CD4-positive, alpha-beta T cell treated with Interleukin-6 at 100 ng/mL for 8 hours (primary cell): Measurements from ENCODE around the gene HLF.
"Not testable (repeated sequence)": the region's sequence is repeated elsewhere in the genome, so short reads cannot be mapped to it uniquely, and the experiment has no call there.

Experiments
- DNase-seq: peaks from one replicate; pipeline ENCODE4 v3.0.0-alpha.2; 2020; ENCODE audit warnings: mixed read lengths, low spot score

The HLF gene

GRCh38 chr17:55312852-55313251, 48.1 kb downstream of the HLF start:
- no peak for DNase-seq

- DNase-seq: no peak
Measured at GRCh38 chr17:55314061-55314783, 49.5 kb downstream of the HLF start.

- no peak for DNase-seq
Measured at GRCh38 chr17:55314784-55315491, 50.2 kb downstream of the HLF start.

- DNase-seq: no peak
Measured at GRCh38 chr17:55316499-55316898, 51.7 kb downstream of the HLF start.

- DNase-seq: no peak
Measured at GRCh38 chr17:55317284-55317683, 52.5 kb downstream of the HLF start.

- DNase-seq: no peak
Measured at GRCh38 chr17:55318081-55318480, 53.3 kb downstream of the HLF start.

- no peak for DNase-seq
Measured at GRCh38 chr17:55318715-55319487, 54.1 kb downstream of the HLF start.

GRCh38 chr17:55319933-55320593, 55.3 kb downstream of the HLF start:
- no peak for DNase-seq

GRCh38 chr17:55320594-55321426, 56.0 kb downstream of the HLF start:
- no peak for DNase-seq

GRCh38 chr17:55321427-55322060, 56.8 kb downstream of the HLF start:
- no peak for DNase-seq

GRCh38 chr17:55322453-55322985, 57.8 kb downstream of the HLF start:
- DNase-seq: no peak

GRCh38 chr17:55323518-55324295, 58.9 kb downstream of the HLF start:
- DNase-seq: no peak

- no peak for DNase-seq
Measured at GRCh38 chr17:55324296-55324978, 59.7 kb downstream of the HLF start.

GRCh38 chr17:55325406-55325805, 60.6 kb downstream of the HLF start:
- DNase-seq: no peak

- DNase-seq: no peak
Measured at GRCh38 chr17:55326030-55326429, 61.3 kb downstream of the HLF start.

- DNase-seq: no peak
Measured at GRCh38 chr17:55327225-55328088, 62.7 kb downstream of the HLF start.

- DNase-seq: not testable (repeated sequence)
Measured at GRCh38 chr17:55328514-55328913, 63.8 kb downstream of the HLF start.

GRCh38 chr17:55330344-55330933, 65.7 kb downstream of the HLF start:
- no peak for DNase-seq
